HepG2 (cell line): ENCODE measurements around the gene CMTM8. TPM values are rescaled to one million over a fixed set of nuclear protein-coding genes. Genes with fewer than 3 reads are reported as not detected.

Source experiments
- ATAC-seq: fragments of 200-7000 bp; cut with Tn5 transposase; 3 replicates; pipeline ENCODE4 v1.9.1; 2020; ENCODE audit warnings: mild to moderate bottlenecking, moderate library complexity
- BruUV-seq: library from RNA; stranded (reverse); fragments of 400-500 nt; replicated peaks from 2 replicates; lab custom pipeline; 2021; lab: Mats Ljungman, UMichigan
- CTCF ChIA-PET: fragments of 300-600 bp; formaldehyde crosslinking; extraction: SDS; loops from one replicate; lab custom pipeline; 2021; ENCODE audit warnings: low total read pairs, inconsistent platforms, low intra/inter-chr PET ratio; lab: Yijun Ruan, JAX
- POLR2A ChIA-PET: fragments of 350-600 bp; sonication (Branson Sonifier 250); formaldehyde crosslinking; loops from one replicate; lab custom pipeline; 2020; ENCODE audit warnings: antibody characterized with exemption, inconsistent platforms; lab: Yijun Ruan, JAX
- DNase-seq: peaks from one replicate; pipeline ENCODE4 v3.0.0-alpha.2; 2015; ENCODE audit warnings: low spot score
- FAIRE-seq: peaks from 3 replicates; lab custom pipeline; 2011; peaks lifted over from hg19 to GRCh38; lab: Jason Lieb, UNC
- H2AFZ ChIP-seq: one replicate; pipeline ENCODE4 v1.6.1; 2011; ENCODE audit warnings: low read length, inconsistent platforms
- H3K27ac ChIP-seq: fragments of 300-600 bp; 3 replicates; pipeline ENCODE4 v1.8.0; 2011; ENCODE audit warnings: mixed run types, mild to moderate bottlenecking, mixed read lengths, low read length, inconsistent platforms; ENCODE audit not compliant: insufficient read depth; ENCODE audit errors: extremely low read length
- H3K27me3 ChIP-seq, 2 experiments: fragments of 200-600 bp in 1 of 2; 2 replicates in 1 of 2; 3 replicates in 1 of 2; pipeline versions ENCODE4 v1.6.0 to v1.8.0; 2011; ENCODE audit warnings: low read length in 2 of 2, mild to moderate bottlenecking in 2 of 2, moderate library complexity in 2 of 2, inconsistent platforms in 1 of 2; ENCODE audit not compliant: insufficient read depth in 2 of 2, control insufficient read depth in 1 of 2
- H3K36me3 ChIP-seq, 2 experiments: fragments of 200-600 bp in 1 of 2; replicated peaks in 1 of 2; 2 replicates in 1 of 2; 3 replicates in 1 of 2; pipeline versions ENCODE4 v1.5.1 to v1.8.0; 2011; ENCODE audit warnings: low read length in 2 of 2, inconsistent platforms in 1 of 2; ENCODE audit not compliant: insufficient read depth in 2 of 2, control insufficient read depth in 1 of 2
- H3K4me1 ChIP-seq: 2 replicates; pipeline ENCODE4 v1.5.1; 2012; ENCODE audit warnings: low read length, inconsistent platforms; ENCODE audit not compliant: insufficient read depth
- H3K4me2 ChIP-seq: 2 replicates; pipeline ENCODE4 v1.6.0; 2011; ENCODE audit warnings: low read depth, low read length, inconsistent platforms
- H3K4me3 ChIP-seq, 3 experiments: fragments of 200-600 bp in 1 of 3; sonication (generic), shearing (Covaris generic) in 1 of 3; replicated peaks in 1 of 3; 2 replicates each; pipeline ENCODE4 v1.5.1; 2011 to 2016; ENCODE audit warnings: low read length in 3 of 3, inconsistent platforms in 2 of 3, low read depth in 2 of 3, mild to moderate bottlenecking in 2 of 3, control low read depth in 1 of 3, mixed read lengths in 1 of 3; ENCODE audit not compliant: insufficient read depth in 1 of 3
- H3K79me2 ChIP-seq: one replicate; pipeline ENCODE4 v1.6.1; 2011; ENCODE audit warnings: low read length, inconsistent platforms; ENCODE audit not compliant: insufficient read depth
- H3K9ac ChIP-seq: 2 replicates; pipeline ENCODE4 v1.6.0; 2011; ENCODE audit warnings: mild to moderate bottlenecking, low read depth, low read length, inconsistent platforms; ENCODE audit not compliant: insufficient read depth
- H3K9me3 ChIP-seq: 2 replicates; pipeline ENCODE4 v1.5.1; 2012; ENCODE audit warnings: mild to moderate bottlenecking, low read length
- H4K20me1 ChIP-seq: 2 replicates; pipeline ENCODE4 v1.6.0; 2011; ENCODE audit warnings: inconsistent platforms, mild to moderate bottlenecking, low read length, moderate library complexity; ENCODE audit not compliant: insufficient read depth
- HOMEZ ChIP-seq: IDR thresholded peaks from 2 replicates; pipeline ENCODE4 v1.6.1; 2016; ENCODE audit warnings: low read depth
- HOXD1 ChIP-seq: sonication (generic); formaldehyde crosslinking; IDR thresholded peaks from 2 replicates; pipeline ENCODE4 v1.5.0; 2020; ENCODE audit warnings: missing genetic modification reagents
- JUN ChIP-seq: sonication (generic); formaldehyde crosslinking; IDR thresholded peaks from 2 replicates; pipeline ENCODE4 v1.4.0; 2020; ENCODE audit warnings: mild to moderate bottlenecking, missing genetic modification reagents
- NFE2L1 ChIP-seq: sonication (generic); formaldehyde crosslinking; IDR thresholded peaks from 2 replicates; pipeline ENCODE4 v1.4.0; 2020; ENCODE audit warnings: missing genetic modification reagents, mild to moderate bottlenecking, borderline replicate concordance
- NFKBIZ ChIP-seq: IDR thresholded peaks from 2 replicates; pipeline ENCODE4 v1.6.1; 2018; ENCODE audit warnings: missing genetic modification reagents, missing compliant biosample characterization
- POLR2AphosphoS2 ChIP-seq: IDR thresholded peaks from 2 replicates; pipeline ENCODE4 v1.6.1; 2011; ENCODE audit warnings: low read depth, low read length, improper control_type of control experiment
- RBM39 ChIP-seq: fragments of 200-400 bp; formaldehyde crosslinking; IDR thresholded peaks from one replicate; pipeline ENCODE4 v1.6.1; 2018; ENCODE audit warnings: antibody characterized with exemption, mild to moderate bottlenecking, low read depth, low read length; ENCODE audit not compliant: poor library complexity, severe bottlenecking
- ZNF205 ChIP-seq: IDR thresholded peaks from 2 replicates; pipeline ENCODE4 v1.6.1; 2018; ENCODE audit warnings: missing biosample characterization, missing genetic modification reagents
- ZNF496 ChIP-seq: sonication (generic); formaldehyde crosslinking; IDR thresholded peaks from 2 replicates; pipeline ENCODE4 v1.8.1; 2023; ENCODE audit warnings: mild to moderate bottlenecking, moderate library complexity, missing genetic modification reagents; ENCODE audit not compliant: insufficient replicate concordance
- WGBS: methylation state at CpG from one replicate; pipeline ENCODE4 v1.1.6; 2017; ENCODE audit warnings: low lambda C conversion rate; 5-methylcytosine and 5-hydroxymethylcytosine counted together
- in situ Hi-C: cut with HindIII; loops from 2 replicates; pipeline ENCODE4 v1.10.0; 2017; ENCODE audit warnings: low pct_unique_long_range_greater_than_20kb; ENCODE audit not compliant: extremely low pct_ligation_motif_present
- intact Hi-C: fragments of 100-400 bp; cut with micrococcal nuclease; formaldehyde crosslinking; loops from one replicate; pipeline ENCODE4 v1.10.0; 2022; ENCODE audit not compliant: unreplicated experiment
- polyA plus RNA-seq, 8 experiments: library from polyadenylated mRNA; depleted of rRNA in 3 of 8; stranded (reverse) in 7 of 8; unstranded in 1 of 8; fragments of >200 nt; fragmentation: Illumina TruSeq in 4 of 8; extraction: Trizol in 4 of 8; gene quantifications; 2 replicates each; pipeline versions ENCODE4 v1.2.1 to v1.2.3, GENCODE V29; 2011 to 2016; ENCODE audit warnings: low read depth in 4 of 8, missing spikeins in 1 of 8, mixed read lengths in 1 of 8; ENCODE audit not compliant: insufficient read depth in 1 of 8
- total RNA-seq, 5 experiments: library from RNA; depleted of rRNA; stranded (reverse); fragments of >200 nt; fragmentation: Illumina TruSeq; extraction: Trizol; gene quantifications; 2 replicates each; pipeline ENCODE4 v1.2.3, GENCODE V29; 2016; ENCODE audit warnings: low read depth in 1 of 5
- TF ChIP-seq, protein P1 (sequence below): sonication (generic); formaldehyde crosslinking; IDR thresholded peaks from 2 replicates; pipeline ENCODE4 v1.4.0; 2020; ENCODE audit warnings: mild to moderate bottlenecking, low read depth, missing genetic modification reagents

The CMTM8 gene
- total and polyA plus RNA-seq, 2 of the 13 experiments (the other 11 are each of a cell fraction or from before 2014, with no cell fraction given) = 8.9 to 15.8 TPM

- FAIRE-seq = no peak
- no TSS peak for BruUV-seq
- intact Hi-C loops (no loop called here), in situ Hi-C loops (no loop called here)
- H3K79me2 ChIP-seq = no peaks in the 10 kb centered on the region
- no peak overlapping the region for H3K4me3 ChIP-seq
- WGBS = no CpG with 5 or more reads among the region's 1 CpG
- H3K27ac ChIP-seq = no peak overlapping the region
- H3K36me3 ChIP-seq = no peaks in the 10 kb centered on the region
- H3K27me3 ChIP-seq = peaks cover 0 to 2% of the 10 kb centered on the region in 2 experiments; a peak in 1 of 5 replicates
- no peak for DNase-seq
- no peak overlapping the region for H3K4me2 ChIP-seq
- ChIA-PET CTCF (no interaction called here), POLR2A (no interaction called here)
- H4K20me1 ChIP-seq = no peaks in the 10 kb centered on the region
- TF ChIP-seq ZNF496 (CRISPR knock-in tag) (no peak), NFKBIZ (CRISPR knock-in tag) (no peak), HOXD1 (CRISPR knock-in tag) (no peak), HOMEZ (CRISPR knock-in tag) (no peak), ZNF205 (no peak), NFE2L1 (CRISPR knock-in tag) (no peak), RBM39 (no peak), JUN (no peak), POLR2AphosphoS2 (no peak)
- TF ChIP-seq, protein P1, sequence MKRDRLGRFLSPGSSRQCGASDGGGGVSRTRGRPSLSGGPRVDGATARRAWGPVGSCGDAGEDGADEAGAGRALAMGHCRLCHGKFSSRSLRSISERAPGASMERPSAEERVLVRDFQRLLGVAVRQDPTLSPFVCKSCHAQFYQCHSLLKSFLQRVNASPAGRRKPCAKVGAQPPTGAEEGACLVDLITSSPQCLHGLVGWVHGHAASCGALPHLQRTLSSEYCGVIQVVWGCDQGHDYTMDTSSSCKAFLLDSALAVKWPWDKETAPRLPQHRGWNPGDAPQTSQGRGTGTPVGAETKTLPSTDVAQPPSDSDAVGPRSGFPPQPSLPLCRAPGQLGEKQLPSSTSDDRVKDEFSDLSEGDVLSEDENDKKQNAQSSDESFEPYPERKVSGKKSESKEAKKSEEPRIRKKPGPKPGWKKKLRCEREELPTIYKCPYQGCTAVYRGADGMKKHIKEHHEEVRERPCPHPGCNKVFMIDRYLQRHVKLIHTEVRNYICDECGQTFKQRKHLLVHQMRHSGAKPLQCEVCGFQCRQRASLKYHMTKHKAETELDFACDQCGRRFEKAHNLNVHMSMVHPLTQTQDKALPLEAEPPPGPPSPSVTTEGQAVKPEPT (CRISPR knock-in tag) = no peak
- no peak overlapping the region for H2AFZ ChIP-seq
- H3K9me3 ChIP-seq = no peaks in the 10 kb centered on the region
- H3K4me1 ChIP-seq = peaks cover 22% of the 10 kb centered on the region
- no peak for ATAC-seq
- H3K9ac ChIP-seq = no peak overlapping the region
Measured at GRCh38 chr3:32197991-32198390, 40.5 kb upstream of the CMTM8 start.
